Kidney epithelial cell (primary cell): ENCODE data around the gene ADRA2B. TPM values are rescaled to one million over a fixed set of nuclear protein-coding genes. Genes with fewer than 3 reads are reported as not detected.

Experiments used
- DNase-seq: peaks from one replicate; pipeline ENCODE4 v3.0.0-alpha.2; 2010; ENCODE audit warnings: low read depth
- H3K27me3 ChIP-seq: 2 replicates; pipeline ENCODE4 v1.6.0; 2011; ENCODE audit warnings: low read length; ENCODE audit not compliant: control insufficient read depth, insufficient read depth
- H3K36me3 ChIP-seq: 2 replicates; pipeline ENCODE4 v1.5.1; 2011; ENCODE audit warnings: low read length; ENCODE audit not compliant: control insufficient read depth, insufficient read depth
- H3K4me3 ChIP-seq: 2 replicates; pipeline ENCODE4 v1.5.1; 2011; ENCODE audit warnings: low read depth, mild to moderate bottlenecking, control low read depth, low read length
- total RNA-seq: library from RNA; depleted of rRNA; stranded (reverse); fragments of >200 nt; gene quantifications from 2 replicates; pipeline ENCODE4 v1.2.3, GENCODE V29; 2015
- TF ChIP-seq, protein P1 (sequence below): IDR thresholded peaks from 2 replicates; pipeline ENCODE4 v1.5.1; 2011; ENCODE audit warnings: mild to moderate bottlenecking, moderate library complexity, low read length, control low read depth, inconsistent platforms; ENCODE audit not compliant: insufficient read depth, poor library complexity, severe bottlenecking

ADRA2B gene
- total RNA-seq, 1 donor from 2014 or later = 0.13 TPM

DNA sequence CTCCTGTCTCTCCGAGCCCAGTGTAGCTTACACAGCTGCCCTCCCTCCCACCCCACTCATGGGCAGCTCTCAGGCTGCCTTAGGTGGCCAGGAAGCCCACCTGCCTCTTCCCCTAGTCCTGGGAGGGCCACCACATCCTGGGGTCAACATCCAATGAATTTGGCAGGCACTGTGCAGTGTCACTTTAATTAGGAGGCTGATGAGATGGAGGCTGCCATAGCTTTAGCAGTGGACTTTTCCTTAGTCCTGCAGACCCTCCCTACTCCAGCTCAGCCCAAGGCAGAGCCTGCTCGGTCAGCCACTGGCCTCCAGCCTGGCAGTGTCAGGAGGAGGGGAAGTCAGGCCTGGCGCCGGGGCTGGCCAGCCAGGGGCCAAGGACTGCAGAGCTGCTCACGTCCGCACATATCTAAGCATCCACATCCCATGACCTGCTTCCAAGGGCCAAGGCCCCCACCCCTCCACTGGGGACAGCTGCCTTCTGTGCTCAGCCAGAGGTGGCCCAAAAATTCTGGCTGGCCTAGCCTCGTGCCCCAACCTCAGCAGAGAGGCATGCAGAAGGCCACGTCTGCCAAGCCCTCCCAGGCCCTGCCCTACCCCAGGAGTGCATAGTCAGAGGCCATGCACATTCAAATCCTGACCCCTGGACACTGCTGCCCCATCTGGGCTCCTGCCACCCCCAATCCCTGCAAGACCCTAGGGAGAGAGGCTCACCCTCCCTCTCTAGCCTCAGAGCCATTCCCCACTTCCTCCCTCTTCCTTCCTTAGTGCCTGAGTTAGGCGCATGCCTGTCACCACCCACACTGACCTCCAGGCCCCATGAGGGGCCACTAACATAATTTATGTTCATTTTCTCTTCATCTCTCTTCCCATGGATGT is 33.1 kb downstream of the ADRA2B start:
- DNase-seq = no peak
- H3K27me3 ChIP-seq = no peaks in the 10 kb centered on the region
- no peak overlapping the region for H3K4me3 ChIP-seq
- H3K36me3 ChIP-seq = no peaks in the 10 kb centered on the region
- TF ChIP-seq, protein P1, sequence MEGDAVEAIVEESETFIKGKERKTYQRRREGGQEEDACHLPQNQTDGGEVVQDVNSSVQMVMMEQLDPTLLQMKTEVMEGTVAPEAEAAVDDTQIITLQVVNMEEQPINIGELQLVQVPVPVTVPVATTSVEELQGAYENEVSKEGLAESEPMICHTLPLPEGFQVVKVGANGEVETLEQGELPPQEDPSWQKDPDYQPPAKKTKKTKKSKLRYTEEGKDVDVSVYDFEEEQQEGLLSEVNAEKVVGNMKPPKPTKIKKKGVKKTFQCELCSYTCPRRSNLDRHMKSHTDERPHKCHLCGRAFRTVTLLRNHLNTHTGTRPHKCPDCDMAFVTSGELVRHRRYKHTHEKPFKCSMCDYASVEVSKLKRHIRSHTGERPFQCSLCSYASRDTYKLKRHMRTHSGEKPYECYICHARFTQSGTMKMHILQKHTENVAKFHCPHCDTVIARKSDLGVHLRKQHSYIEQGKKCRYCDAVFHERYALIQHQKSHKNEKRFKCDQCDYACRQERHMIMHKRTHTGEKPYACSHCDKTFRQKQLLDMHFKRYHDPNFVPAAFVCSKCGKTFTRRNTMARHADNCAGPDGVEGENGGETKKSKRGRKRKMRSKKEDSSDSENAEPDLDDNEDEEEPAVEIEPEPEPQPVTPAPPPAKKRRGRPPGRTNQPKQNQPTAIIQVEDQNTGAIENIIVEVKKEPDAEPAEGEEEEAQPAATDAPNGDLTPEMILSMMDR = no peak

DNA sequence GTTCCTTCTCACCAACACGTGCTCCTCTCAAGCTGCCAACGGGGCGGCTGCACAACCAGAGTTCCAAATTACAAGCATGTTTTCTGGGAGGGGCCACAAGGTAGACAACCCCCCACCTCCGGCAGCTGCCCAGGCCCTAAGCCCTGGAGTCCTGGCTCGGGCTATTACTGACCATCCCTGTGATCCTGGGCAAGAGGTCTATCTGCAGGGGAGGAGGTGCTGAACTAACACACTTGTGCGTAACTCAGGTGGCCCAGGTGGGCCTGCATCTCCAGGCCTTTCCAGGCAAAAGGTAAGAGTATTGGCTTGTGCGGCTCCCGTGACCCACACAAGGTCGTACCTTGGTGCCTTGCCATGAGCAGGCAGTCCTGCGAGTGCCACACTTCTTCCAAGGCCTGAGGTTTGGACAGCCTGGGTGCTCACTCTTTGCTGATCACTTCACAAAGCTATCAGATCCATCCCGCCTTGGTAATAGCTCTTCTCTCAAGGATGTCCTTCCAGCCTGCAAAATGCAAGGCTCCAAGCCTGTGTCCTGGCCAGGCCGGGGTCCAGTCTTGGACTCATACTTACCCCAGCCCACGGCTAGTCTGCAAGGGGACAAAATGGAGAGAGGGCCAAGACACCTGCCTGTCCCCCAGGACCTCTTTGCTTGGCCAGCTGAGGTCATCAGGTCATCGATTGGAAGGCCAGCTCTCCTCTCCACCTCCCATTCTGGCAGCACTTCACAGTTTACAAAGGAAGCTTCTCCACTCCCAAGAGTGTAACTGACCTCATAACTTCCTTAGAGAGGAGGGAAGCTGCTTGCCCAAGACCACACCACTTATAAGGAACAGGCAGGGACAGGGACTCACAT is 33.9 kb downstream of the ADRA2B start:
- H3K27me3 ChIP-seq = no peaks in the 10 kb centered on the region
- TF ChIP-seq, protein P1 = no peak
- no peak overlapping the region for H3K4me3 ChIP-seq
- H3K36me3 ChIP-seq = no peaks in the 10 kb centered on the region
- DNase-seq = no peak

DNA sequence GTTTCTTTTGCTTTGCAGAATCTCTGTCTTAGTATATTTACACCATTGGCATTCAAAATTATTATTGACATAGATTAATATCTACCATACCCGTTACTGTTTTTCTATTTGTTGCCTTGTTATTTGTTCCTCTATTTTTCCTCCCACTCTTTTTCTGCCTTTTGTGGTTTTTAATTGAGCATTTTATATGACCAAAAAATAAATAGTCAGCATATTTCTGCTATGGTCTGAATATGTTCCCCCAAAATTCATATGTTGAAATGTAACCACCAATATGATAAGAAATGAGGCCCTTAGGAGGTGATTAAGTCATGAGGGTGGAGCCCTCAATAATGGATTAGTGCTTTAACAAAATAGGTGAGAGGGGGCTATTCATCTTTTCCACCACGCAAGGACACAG is 35.3 kb downstream of the ADRA2B start:
- Histone ChIP-seq H3K4me3 (no peak overlapping the region), H3K27me3 (no peaks in the 10 kb centered on the region), H3K36me3 (no peaks in the 10 kb centered on the region)
- DNase-seq = no peak
- TF ChIP-seq, protein P1 = no peak

DNA sequence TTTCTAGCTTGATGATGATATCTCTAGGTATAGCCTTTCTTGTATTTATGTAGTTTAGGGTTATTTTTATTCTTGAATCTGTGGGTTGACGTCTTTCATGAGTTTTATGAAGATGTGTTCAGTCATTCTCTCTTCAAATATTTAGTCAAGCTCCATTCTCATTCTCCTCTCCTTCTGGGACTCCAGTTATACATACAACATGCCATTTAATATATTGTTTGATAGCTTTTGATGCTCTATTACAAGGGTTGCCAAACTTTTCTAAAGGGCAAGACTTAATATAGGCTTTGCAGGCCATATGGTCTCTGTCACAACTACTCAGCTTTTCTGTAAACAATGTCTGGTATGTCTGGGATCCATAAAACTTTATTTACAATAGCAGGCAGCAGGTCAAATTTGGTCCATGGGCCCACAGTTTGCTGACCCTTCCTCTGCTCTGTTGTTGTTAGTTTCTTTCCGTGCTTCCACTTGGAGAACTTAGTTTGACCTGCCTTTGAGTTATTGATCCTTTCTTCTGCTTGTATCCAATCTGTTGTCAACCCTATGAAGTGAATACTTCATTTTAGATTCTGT is 41.1 kb downstream of the ADRA2B start:
- H3K27me3 ChIP-seq = peaks cover 15% of the 10 kb centered on the region
- H3K36me3 ChIP-seq = no peaks in the 10 kb centered on the region
- TF ChIP-seq, protein P1 = no peak
- DNase-seq = no peak
- no peak overlapping the region for H3K4me3 ChIP-seq

DNA sequence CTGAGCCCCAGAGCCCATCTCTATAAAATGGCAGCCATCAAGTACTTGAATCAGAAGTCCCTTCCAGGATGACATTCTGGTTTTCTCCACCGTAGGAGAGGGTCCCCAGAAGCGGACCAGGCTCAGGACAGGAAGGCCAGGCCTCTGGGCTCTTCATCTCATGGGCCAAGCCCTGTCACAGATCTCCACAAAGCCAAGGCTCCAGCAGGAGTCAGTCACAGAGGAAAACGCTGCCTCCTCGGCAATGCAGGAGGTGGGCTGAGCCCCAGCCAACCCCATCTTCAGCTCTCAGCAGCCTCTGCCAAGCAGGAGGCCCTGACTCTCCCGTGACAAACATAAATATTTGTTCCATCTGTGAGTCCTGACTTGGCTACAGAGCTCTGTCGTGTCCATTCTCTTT is 42.2 kb downstream of the ADRA2B start:
- Histone ChIP-seq H3K27me3 (peaks cover 15% of the 10 kb centered on the region), H3K4me3 (no peak overlapping the region), H3K36me3 (no peaks in the 10 kb centered on the region)
- DNase-seq = no peak
- TF ChIP-seq, protein P1 = no peak
